NCI-H2107 (cell line): Measurements from ENCODE around the gene GNG13.
"Not testable (repeated sequence)": the region's sequence is repeated elsewhere in the genome, so short reads cannot be mapped to it uniquely, and the experiment has no call there.

Source experiments
- DNase-seq: peaks from one replicate; lab custom pipeline; 2025; lab: John Stamatoyannopoulos, UW

The GNG13 gene

GRCh38 chr16:776824-777223, 23.7 kb downstream of the GNG13 start:
- no peak for DNase-seq

- DNase-seq: not testable (repeated sequence)
Observed at GRCh38 chr16:776298-776697, 24.2 kb downstream of the GNG13 start.

DNA sequence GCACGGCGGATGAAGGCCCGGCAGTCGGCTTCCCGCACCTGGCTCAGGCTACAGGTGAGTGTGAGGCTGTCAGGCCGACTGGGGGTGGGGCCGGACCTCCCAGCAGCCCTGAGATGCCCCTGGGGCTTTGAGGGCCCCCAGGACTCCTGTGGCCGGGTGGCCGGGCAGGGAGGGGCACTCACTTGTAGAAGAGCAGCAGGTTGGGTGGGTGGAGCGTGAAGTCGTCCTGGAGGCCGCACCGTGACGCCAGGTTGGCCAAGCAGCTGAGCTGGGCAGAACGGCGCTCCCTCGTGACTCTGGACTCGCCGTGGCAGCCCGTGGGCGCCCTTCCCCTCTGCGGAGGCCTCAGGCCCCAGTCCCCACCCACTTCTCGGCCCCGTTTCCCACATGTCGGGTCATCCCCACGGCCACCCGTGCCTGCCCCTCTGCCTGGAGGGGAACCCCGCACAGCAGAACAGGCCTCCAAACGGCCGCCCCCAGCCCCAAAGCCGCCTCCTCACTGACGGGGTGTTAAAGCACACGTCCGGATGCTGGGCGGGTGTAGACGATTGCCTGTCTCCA, 25.2 kb downstream of the GNG13 start:
- no peak for DNase-seq

- no peak for DNase-seq
Observed at GRCh38 chr16:774086-775001, 26.2 kb downstream of the GNG13 start.

- DNase-seq: no peak
Observed at GRCh38 chr16:772959-773358, 27.6 kb downstream of the GNG13 start.

- DNase-seq: no peak
Observed at GRCh38 chr16:770411-770810, 30.1 kb downstream of the GNG13 start.

DNA sequence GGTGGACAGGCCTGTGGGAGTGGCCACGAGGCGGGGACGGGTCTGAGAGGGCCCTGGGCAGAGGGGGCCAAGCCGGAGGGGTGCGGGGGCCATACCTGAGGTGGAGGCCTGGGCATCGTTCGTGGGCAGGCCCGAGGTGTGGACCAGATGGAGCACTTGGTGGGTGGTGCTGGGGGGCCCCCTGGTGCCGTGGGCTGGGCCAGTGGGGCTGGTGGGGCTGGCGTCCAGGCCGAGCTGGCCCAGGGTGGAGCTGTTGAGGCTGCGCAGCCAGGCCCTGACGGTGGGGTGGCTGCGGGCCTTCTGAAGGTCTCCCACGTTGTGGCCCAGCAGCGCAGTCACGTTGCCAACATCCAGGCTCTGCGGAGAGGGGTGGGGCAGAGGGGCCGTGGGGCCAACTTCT, 30.6 kb downstream of the GNG13 start:
- DNase-seq: no peak

- no peak for DNase-seq
Observed at GRCh38 chr16:769184-769784, 31.2 kb downstream of the GNG13 start.

GRCh38 chr16:768428-768827, 32.1 kb downstream of the GNG13 start:
- no peak for DNase-seq

- no peak for DNase-seq
Observed at GRCh38 chr16:767743-768235, 32.7 kb downstream of the GNG13 start.

- DNase-seq: no peak
Observed at GRCh38 chr16:766820-767640, 33.5 kb downstream of the GNG13 start.

- no peak for DNase-seq
Observed at GRCh38 chr16:766008-766819, 34.3 kb downstream of the GNG13 start.

DNA sequence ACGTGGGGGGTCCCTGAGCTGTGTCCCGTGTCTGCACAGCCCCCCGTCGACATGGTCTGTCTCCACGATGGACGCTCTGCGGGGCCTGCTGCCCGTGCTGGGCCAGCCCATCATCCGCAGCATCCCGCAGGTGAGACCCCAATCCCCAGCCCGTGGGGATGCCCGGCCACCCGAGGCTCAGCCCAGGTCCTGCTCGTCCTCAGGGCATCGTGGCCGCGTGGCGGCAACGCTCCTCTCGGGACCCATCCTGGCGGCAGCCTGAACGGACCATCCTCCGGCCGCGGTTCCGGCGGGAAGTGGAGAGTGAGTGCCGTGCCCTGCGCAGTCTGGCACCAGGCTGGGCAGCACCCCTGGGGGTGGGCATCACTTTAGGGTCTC, 35.1 kb downstream of the GNG13 start:
- no peak for DNase-seq

DNA sequence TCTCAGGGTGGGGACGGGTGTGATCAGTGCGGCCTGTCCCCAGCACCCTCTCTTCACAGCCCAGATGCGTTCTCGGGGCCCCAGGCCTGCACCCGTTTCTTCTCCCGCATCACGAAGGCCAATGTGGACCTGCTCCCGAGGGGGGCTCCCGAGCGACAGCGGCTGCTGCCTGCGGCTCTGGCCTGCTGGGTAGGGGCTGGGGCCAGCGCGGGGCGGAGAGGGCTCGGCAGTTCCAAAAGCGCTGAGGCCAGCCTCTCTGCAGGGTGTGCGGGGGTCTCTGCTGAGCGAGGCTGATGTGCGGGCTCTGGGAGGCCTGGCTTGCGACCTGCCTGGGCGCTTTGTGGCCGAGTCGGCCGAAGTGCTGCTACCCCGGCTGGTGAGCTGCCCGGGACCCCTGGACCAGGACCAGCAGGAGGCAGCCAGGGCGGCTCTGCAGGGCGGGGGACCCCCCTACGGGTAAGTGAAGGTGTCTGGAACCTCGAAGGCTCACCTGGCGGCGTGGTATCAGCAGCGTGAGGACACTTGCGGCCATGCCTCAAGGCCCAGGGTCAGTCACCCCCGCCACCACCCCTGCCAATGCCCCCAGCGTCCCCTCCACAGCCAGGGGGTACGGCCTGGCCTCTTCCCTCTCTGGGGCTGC, 35.6 kb downstream of the GNG13 start:
- DNase-seq: no peak

DNA sequence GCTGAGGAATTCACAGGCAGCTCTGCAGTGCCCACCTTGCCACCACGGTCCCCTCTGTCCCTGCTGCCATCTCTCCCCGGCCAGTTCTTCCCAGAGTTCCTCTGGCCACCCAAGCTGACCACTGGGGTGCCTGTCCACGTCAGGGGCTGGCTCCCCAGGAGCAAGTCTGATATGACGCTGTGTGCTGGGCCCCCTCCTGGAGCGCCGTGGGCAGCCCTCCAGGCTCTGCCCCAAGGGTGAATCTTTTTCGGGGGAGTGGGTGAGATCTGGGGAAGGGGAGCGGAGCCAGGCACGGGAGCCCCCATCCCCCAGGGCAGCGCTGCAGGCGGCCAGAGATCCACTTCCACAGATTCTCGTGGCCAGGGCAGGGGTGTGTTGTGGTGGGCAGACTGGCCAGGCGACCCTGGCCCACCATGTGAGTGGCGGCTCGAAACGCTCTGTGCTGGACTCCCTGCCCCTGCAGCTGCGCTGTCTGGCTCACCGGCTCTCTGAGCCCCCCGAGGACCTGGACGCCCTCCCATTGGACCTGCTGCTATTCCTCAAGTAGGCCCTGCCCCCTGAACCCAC, 36.3 kb downstream of the GNG13 start:
- no peak for DNase-seq

- no peak for DNase-seq
Observed at GRCh38 chr16:763369-764183, 37.0 kb downstream of the GNG13 start.

DNA sequence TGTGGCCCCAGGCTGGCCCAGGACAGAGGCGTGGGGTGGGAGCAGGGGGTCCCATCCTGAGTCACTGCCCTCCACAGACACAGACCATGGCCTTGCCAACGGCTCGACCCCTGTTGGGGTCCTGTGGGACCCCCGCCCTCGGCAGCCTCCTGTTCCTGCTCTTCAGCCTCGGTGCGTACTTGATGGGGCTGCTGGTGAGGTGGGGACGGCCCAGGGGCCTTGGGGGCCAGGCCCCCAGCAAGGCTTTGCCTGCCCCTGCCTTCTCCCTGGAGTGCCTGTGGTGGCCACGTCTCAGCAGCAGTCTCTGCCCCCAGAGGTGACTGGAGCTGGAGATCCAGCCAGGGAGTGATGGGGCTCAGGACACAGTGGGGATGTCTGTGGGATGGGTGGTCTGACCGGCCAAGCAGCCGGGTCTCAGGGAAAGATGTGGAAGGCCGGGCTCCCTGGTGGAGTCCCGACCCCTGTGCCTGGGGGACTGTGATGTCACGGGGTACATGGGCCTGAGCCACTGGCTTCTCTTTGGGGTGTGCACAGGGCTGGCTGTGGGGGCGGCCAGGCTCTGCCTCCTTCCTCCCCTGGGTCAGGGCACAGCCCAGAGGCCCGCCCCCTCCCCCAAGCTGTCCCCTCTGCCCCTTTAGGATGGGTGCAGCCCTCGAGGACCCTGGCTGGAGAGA, 37.8 kb downstream of the GNG13 start:
- DNase-seq: no peak

- no peak for DNase-seq
Observed at GRCh38 chr16:761625-762513, 38.7 kb downstream of the GNG13 start.
